Peyer's patch (tissue), 4 donors: Measurements from ENCODE around the gene PPT2. TPM values are rescaled to one million over a fixed set of nuclear protein-coding genes. Genes with fewer than 3 reads are reported as not detected.

Experiments used
- DNase-seq, 3 donors: peaks; one replicate each; pipeline ENCODE4 v3.0.0-alpha.2; 2017 to 2019
- H3K27ac ChIP-seq, 4 donors: fragments of 200-600 bp; sonication (generic); one replicate each; pipeline ENCODE4 v1.5.1; 2016 to 2019
- H3K27me3 ChIP-seq, 2 donors: fragments of 200-600 bp; sonication (generic); one replicate each; pipeline ENCODE4 v1.5.1; 2019
- H3K36me3 ChIP-seq, 3 donors: fragments of 200-600 bp; sonication (generic); one replicate each; pipeline ENCODE4 v1.5.1; 2016 to 2019
- H3K4me1 ChIP-seq, 4 donors: fragments of 200-600 bp; sonication (generic); one replicate each; pipeline ENCODE4 v1.5.1; 2016 to 2019
- H3K4me3 ChIP-seq, 4 donors: fragments of 200-600 bp; sonication (generic); 1 replicate in 3 of 4; 2 replicates in 1 of 4; pipeline ENCODE4 v1.5.1; 2016 to 2019; ENCODE audit warnings: mild to moderate bottlenecking in 1 of 4
- H3K9me3 ChIP-seq, 4 donors: fragments of 200-600 bp; sonication (generic); one replicate each; pipeline ENCODE4 v1.5.1; 2016 to 2019; ENCODE audit warnings: mild to moderate bottlenecking in 1 of 4
- POLR2A ChIP-seq, 2 donors: fragments of 450-650 bp; IDR thresholded peaks; one replicate each; pipeline ENCODE4 v1.5.1; 2017; ENCODE audit warnings: antibody characterized with exemption in 2 of 2, mild to moderate bottlenecking in 2 of 2, moderate library complexity in 2 of 2
- total RNA-seq, 4 donors: library from RNA; depleted of rRNA; stranded (reverse); fragments of >200 nt; gene quantifications; one replicate each; pipeline ENCODE4 v1.1.0, GENCODE V29; 2016
- TF ChIP-seq, protein P1 (sequence below), 6 experiments: fragments of 450-650 bp in 4 of 6; fragments of 200-600 bp in 2 of 6; sonication (generic) in 1 of 6; IDR thresholded peaks; one replicate each; pipeline ENCODE4 v1.5.1; 2017 to 2019; ENCODE audit warnings: antibody characterized with exemption in 6 of 6, mild to moderate bottlenecking in 3 of 6, moderate library complexity in 1 of 6

The PPT2 gene
- total RNA-seq, 4 donors from 2014 or later, result 7.4 to 121 (median 26.9) TPM

DNA sequence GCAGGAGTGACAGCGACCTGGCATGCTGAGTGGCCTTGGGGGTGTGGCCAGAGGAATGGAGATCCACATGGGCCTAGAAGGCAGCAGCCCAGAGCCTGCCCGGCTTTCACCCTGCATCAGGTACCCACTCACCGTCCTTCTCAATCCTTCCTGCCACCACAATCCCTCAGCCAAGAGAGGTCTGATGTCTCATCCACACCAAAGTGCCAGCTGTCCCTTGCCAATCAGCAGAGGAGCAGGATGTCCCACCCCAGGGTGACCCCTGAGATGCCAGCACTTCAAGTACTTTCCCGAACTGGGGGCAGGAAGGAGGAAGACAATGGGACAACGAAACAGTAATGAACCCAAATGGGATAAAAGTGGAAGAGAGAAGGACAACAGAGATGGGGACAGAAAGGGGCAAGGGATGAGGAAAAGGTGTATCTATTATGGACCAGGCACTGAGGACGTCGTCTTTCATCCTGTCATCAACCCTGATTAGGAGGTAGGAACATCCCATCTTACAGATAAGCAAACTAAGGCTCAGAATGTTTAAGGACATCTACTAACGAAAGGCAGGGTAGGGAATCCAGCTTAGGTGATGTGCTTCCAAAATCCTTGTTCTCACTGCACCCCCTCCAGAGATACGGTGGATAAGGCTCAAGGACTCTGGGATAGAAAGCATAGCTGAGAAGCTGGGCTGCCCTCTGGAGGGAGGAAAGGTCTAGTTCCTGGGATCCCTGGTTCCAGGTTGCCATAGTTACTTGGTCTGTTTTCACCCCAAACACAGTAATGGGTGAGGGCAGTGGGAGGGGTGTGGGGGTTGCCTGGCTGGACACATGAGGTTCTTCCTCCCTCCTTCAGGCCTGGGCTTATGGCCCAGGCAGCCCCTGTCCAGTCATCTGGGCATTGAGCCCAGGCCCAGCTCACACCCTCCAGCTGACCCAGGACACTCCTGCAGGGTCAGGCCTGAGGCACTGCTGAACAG lies 40.3 kb upstream of the PPT2 start:
- peak overlapping the region; percentile 42 to 83 (median 65) for H3K27ac ChIP-seq

DNA sequence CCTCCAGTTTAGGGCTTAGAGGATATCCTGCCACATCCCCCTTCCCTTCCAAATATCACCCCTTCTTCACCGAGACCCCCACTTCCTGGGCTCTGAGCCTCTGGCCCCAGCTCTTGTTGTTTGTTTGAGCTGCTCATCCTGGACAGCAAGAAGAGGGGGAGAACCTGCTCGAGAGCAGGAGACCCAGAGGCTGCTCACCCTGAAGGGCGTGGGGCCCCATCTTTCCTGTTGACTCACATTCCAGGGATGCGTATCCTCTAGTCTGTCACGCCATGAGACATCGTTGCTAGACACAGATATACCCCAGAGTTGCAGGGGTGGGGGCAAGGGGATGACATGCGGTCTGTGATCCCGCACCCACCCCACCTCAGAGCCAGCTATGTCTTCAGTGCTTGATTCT lies 39.1 kb upstream of the PPT2 start:
- Histone ChIP-seq H3K4me3 (no peak overlapping the region), H3K27ac (peak overlapping the region; percentile 22 to 83 (median 34)), H3K36me3 (peaks cover 0 to 46% (median 0%) of the 10 kb centered on the region in 3 donors), H3K4me1 (peaks cover 0 to 34% (median 6%) of the 10 kb centered on the region in 4 donors), H3K9me3 (no peaks in the 10 kb centered on the region), H3K27me3 (no peaks in the 10 kb centered on the region)
- TF ChIP-seq, protein P1, sequence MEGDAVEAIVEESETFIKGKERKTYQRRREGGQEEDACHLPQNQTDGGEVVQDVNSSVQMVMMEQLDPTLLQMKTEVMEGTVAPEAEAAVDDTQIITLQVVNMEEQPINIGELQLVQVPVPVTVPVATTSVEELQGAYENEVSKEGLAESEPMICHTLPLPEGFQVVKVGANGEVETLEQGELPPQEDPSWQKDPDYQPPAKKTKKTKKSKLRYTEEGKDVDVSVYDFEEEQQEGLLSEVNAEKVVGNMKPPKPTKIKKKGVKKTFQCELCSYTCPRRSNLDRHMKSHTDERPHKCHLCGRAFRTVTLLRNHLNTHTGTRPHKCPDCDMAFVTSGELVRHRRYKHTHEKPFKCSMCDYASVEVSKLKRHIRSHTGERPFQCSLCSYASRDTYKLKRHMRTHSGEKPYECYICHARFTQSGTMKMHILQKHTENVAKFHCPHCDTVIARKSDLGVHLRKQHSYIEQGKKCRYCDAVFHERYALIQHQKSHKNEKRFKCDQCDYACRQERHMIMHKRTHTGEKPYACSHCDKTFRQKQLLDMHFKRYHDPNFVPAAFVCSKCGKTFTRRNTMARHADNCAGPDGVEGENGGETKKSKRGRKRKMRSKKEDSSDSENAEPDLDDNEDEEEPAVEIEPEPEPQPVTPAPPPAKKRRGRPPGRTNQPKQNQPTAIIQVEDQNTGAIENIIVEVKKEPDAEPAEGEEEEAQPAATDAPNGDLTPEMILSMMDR (IDR thresholded peaks at IDR 0.05), result no peak
- no peak for TF ChIP-seq POLR2A (IDR thresholded peaks at IDR 0.05)
- no peak for DNase-seq

More for the DNA sequence above, 40.3 kb upstream of the PPT2 start:
- no peaks in the 10 kb centered on the region for H3K27me3 ChIP-seq
- H3K4me3 ChIP-seq, result no peak overlapping the region
- peaks cover 0 to 26% (median 3%) of the 10 kb centered on the region in 4 donors for H3K4me1 ChIP-seq
- H3K9me3 ChIP-seq, result no peaks in the 10 kb centered on the region
- TF ChIP-seq, protein P1 (IDR thresholded peaks at IDR 0.05), result peak in 5 of 6 experiments; percentile 3 to 31 (median 20)
- no peak for TF ChIP-seq POLR2A (IDR thresholded peaks at IDR 0.05)
- H3K36me3 ChIP-seq, result peaks cover 0 to 41% (median 0%) of the 10 kb centered on the region in 3 donors
- DNase-seq, result peak in 2 of 3 donors; percentile 33 to 77

DNA sequence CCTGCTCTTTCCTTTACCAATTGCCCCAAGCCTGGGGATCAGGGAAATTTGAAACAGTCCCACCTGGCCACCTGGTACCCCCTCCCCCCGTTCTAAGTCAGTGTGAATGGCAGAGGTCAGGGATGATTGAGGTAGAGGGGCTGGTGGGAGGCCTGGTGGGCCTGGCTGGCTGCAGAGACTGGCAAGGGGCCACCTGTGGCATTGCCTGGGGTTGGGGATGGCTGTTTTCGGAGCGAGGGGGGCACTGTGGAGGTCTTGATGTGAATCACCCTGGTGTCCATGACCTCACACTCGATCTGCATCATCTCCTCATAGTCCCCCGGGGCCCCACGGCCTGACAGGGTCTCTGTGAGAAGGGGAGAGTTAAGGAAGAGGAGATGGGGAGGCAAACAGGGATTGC lies 38.3 kb upstream of the PPT2 start:
- H3K4me3 ChIP-seq, result no peak overlapping the region
- peaks cover 0 to 34% (median 6%) of the 10 kb centered on the region in 4 donors for H3K4me1 ChIP-seq
- no peak overlapping the region for H3K27ac ChIP-seq
- no peaks in the 10 kb centered on the region for H3K27me3 ChIP-seq
- H3K36me3 ChIP-seq, result peaks cover 0 to 54% (median 0%) of the 10 kb centered on the region in 3 donors
- no peak for TF ChIP-seq POLR2A (IDR thresholded peaks at IDR 0.05)
- TF ChIP-seq, protein P1 (IDR thresholded peaks at IDR 0.05), result no peak
- H3K9me3 ChIP-seq, result no peaks in the 10 kb centered on the region
- DNase-seq, result no peak

DNA sequence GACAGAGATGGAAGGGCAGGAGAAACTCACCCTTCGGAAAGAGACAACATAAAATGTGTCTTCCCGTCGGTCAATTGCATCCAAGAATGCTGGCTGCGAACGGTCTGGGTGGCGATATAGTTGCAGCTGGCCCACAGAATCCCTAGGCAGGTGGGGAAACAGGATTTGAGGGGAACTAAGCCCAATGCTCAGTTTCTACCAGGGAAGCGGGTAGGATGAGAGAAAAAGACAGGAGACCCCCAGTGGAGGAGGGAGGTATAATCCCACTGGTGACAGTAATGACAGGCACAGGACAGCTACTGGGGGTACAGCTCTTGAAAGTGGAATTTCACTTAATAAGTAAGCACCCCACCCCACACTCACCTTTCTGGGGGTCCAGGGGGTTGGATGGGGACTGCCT lies 37.3 kb upstream of the PPT2 start:
- Histone ChIP-seq H3K9me3 (no peaks in the 10 kb centered on the region), H3K4me1 (peaks cover 0 to 32% (median 6%) of the 10 kb centered on the region in 4 donors), H3K27ac (no peak overlapping the region), H3K36me3 (peaks cover 0 to 65% (median 0%) of the 10 kb centered on the region in 3 donors), H3K4me3 (no peak overlapping the region), H3K27me3 (no peaks in the 10 kb centered on the region)
- no peak for TF ChIP-seq POLR2A (IDR thresholded peaks at IDR 0.05)
- TF ChIP-seq, protein P1 (IDR thresholded peaks at IDR 0.05), result peak in 3 of 6 experiments; percentile 12 to 17 (median 12)
- no peak for DNase-seq

DNA sequence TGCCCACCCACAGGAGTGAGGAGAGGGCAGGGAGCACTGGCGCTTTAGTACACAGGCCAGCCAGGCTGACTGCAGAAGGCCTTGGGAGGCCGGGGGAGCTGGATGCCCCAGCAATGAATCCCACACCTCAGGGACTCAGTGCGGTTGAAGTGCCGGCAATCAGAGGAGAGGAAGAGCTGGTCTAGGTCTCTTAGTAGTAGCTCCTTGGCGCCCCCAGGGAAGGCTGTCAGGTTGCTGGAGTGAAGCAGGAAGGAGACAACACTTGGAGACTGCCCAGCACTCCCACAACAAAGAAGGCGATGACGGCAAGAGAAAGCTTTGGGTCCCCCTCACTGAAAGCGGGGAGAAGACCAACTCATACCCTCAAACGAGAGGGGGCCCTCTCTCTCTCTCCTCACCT lies 36.5 kb upstream of the PPT2 start:
- Histone ChIP-seq H3K4me3 (no peak overlapping the region), H3K36me3 (peaks cover 0 to 71% (median 0%) of the 10 kb centered on the region in 3 donors)
- no peak for TF ChIP-seq POLR2A (IDR thresholded peaks at IDR 0.05)
- TF ChIP-seq, protein P1 (IDR thresholded peaks at IDR 0.05), result no peak

More for the DNA sequence above, 36.5 kb upstream of the PPT2 start:
- H3K9me3 ChIP-seq, result no peaks in the 10 kb centered on the region
- no peaks in the 10 kb centered on the region for H3K27me3 ChIP-seq
- peaks cover 0 to 32% (median 6%) of the 10 kb centered on the region in 4 donors for H3K4me1 ChIP-seq
- no peak for DNase-seq
- H3K27ac ChIP-seq, result no peak overlapping the region
